T47D (cell line): ENCODE results near the gene RRP36.

Experiments used
- DNase-seq, 2 experiments: peaks; one replicate each; pipeline versions ENCODE4 v3.0.0 to v3.0.0-alpha.2; 2011 to 2012; ENCODE audit warnings: low read depth in 1 of 2, low spot score in 1 of 2
- JUND ChIP-seq: IDR thresholded peaks from 2 replicates; pipeline ENCODE4 v1.6.1; 2012; ENCODE audit warnings: low read depth
- in situ Hi-C: cut with HindIII; loops from 2 replicates; pipeline ENCODE4 v1.10.0; 2016; ENCODE audit warnings: low sequenced_read_pairs, low pct_unique_long_range_greater_than_20kb

The RRP36 gene, protein sequence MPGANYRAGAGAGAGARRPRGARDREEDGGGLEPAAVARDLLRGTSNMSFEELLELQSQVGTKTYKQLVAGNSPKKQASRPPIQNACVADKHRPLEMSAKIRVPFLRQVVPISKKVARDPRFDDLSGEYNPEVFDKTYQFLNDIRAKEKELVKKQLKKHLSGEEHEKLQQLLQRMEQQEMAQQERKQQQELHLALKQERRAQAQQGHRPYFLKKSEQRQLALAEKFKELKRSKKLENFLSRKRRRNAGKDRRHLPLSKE

DNA sequence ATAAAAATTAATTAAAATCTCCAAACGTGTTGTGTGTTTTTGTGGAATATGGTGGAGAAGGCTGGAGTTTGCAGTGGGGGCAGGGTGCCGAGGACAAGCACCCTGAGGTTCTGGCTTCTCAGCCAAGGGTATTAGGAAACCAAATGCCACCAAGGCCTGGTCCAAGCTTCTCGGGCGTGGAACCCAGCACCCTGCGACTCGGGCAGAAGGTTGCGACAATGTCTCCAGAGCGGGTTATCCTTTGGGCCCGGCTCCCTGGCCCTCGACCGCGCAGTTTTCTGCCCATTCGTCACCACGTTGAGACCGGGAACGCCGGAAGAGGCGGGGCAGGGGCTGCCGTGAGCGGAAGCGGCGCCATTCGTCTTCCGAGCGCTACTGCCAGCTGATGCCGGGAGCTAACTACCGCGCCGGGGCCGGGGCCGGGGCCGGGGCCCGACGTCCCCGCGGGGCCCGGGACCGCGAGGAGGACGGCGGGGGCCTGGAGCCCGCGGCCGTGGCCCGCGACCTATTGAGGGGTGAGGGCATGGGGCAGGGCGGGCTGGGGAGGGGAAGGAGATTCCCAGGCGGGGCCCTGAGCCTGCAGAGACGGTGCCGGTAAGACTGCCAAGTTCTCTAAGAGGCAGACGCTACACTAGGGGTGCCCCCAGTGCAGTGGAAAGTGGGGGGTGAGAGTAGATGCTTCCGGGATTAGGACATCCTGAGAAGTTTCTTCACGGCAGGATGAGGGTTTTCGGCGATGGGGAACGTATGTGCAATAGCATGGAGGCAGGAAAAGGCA lies at the start of gene RRP36:
Gene RRP36 (plus strand): TSS at position 354 of the 778 bp plus-strand sequence. CDS start 32 bp downstream, at position 386.
- in situ Hi-C loops: no loop called here
- peak; percentile 75 to 84 for DNase-seq
- no peak for TF ChIP-seq JUND

DNA sequence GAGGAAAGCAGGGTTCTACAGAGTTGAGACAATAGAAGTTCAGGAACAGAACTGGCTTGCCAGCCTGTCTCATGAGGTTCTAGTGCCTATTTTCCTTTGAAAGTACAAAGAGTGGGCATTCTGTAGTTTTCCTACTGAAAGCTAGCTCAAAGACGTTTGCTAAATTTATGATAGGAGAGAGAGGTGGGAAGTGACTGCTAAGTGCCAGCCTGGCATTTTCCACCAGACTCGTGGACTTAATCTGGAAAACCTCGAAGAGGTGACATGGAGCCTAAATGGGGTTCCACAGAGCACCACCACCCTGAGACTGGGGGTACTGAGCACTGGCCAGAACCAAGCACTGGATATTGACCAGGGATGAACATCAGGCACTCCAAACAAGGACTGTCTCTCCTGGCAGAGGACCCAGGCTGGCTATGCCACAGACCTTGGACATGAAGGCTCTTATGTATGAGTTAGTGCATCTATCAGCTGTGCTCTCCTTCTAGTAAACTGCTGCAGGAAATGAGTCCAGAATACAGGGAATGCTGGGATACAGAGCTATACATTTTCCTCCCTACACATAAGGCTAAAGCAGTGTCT lies 49.6 kb upstream of the RRP36 start:
- in situ Hi-C loops: no loop called here
- DNase-seq: no peak
- TF ChIP-seq JUND: no peak

DNA sequence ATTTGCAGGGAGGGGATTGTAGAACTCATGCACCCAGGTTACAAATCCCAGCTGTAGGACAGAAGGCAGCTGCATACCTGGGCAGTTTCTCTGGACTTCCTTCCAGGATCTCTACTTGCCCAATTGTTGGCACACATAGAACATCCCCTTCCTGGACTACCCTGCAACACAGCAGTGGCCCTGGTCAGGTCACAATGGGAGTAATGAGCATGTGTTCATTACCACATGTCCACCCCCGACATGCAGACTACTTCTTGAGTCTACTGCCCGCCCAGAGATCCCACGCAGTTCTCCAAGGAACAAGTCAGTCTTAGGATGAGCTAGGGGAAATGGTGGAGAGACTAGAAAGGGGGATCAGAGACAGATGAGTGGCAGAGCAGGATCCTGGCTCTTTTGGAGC lies 47.5 kb upstream of the RRP36 start:
- in situ Hi-C loops: no loop called here
- no peak for DNase-seq
- no peak for TF ChIP-seq JUND

DNA sequence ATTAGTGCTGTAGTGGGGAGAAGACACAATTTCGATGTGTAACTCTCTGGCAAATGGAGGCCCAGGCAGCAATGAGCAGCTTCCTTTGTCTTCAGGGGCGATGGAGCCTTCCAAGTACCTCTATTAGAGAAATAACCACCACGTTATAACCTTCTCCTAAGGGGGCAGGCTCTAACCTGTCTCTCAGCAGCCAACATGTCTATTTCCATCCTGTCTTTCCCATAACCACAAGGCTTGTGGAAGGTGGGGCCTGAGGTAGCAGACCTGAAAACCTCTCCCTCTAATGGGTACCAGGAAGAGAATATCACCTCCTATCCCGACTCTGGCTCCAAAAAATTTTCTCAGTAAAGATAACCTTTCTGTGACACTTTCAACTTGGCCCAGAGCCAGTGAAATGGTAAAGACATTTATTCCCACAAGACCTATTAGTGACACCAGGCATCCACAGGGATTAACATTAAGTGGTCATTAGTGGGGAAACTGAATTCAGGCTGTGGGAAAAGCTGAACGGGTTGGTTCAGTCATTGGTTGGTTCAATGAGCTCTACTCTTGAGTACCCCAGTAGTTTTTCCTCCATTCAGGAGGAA lies 46.4 kb upstream of the RRP36 start:
- in situ Hi-C loops: no loop called here
- TF ChIP-seq JUND: no peak
- DNase-seq: no peak

DNA sequence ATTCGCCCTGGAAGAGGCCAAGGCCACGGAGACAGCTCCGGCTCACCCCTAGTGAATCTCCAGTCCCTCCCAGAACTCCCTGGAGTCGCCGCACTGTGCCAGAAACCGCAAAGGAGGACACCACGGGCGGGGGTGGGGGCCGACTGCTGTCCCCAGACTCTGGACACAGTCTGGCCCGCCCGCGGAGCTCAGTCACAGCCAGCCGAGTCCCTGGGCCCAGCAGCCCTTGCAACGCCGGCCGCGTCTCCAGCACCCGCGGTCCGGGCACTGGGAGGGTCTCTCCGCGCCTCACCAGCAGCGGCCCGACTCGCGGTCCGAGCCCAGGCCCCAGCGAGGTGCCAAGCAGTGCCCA lies 43.0 kb upstream of the RRP36 start:
- in situ Hi-C loops: no loop called here
- TF ChIP-seq JUND: no peak

DNA sequence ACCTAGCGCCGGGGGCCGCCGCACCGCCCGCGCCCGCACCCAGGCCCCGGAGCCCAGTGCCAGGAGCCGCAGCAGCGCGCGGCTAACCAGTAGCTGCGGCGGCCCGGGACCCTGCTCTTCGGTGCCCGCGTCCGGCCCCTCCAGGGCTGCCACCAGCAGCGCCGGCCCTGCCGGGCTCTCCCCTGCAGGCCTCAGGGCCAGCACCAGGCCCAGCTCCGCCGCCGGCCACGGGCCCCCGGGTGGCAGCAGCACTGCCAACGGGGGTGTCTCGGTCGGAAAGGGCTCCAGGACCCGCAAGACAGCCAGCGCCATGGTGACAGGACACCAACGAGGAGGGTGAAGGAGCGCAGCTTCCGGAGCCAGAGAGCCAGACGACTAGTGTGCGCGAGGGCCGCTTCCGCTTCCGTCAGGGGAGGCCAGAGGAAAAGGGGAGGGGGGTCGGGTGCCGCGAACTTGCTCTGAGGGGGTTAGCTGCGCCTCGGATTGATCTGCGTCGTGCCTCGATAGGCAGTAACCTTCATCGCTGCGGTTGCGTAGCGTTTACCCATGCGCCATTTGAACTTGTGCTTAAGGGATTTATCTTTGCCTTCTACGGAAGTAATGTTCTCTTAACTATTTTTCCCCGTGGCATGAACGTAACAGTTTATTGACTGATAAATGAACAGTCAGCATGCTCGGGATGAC lies 42.4 kb upstream of the RRP36 start, which contains the start of gene PEX6:
Gene PEX6 (minus strand): TSS at position 343 of the 684 bp plus-strand sequence. CDS start 31 bp downstream, at position 312.
- TF ChIP-seq JUND: no peak
- in situ Hi-C loops: no loop called here
- peak; percentile 86 to 90 for DNase-seq

More for the DNA sequence above, 43.0 kb upstream of the RRP36 start:
- peak in 1 of 2 experiments; percentile 41 for DNase-seq

DNA sequence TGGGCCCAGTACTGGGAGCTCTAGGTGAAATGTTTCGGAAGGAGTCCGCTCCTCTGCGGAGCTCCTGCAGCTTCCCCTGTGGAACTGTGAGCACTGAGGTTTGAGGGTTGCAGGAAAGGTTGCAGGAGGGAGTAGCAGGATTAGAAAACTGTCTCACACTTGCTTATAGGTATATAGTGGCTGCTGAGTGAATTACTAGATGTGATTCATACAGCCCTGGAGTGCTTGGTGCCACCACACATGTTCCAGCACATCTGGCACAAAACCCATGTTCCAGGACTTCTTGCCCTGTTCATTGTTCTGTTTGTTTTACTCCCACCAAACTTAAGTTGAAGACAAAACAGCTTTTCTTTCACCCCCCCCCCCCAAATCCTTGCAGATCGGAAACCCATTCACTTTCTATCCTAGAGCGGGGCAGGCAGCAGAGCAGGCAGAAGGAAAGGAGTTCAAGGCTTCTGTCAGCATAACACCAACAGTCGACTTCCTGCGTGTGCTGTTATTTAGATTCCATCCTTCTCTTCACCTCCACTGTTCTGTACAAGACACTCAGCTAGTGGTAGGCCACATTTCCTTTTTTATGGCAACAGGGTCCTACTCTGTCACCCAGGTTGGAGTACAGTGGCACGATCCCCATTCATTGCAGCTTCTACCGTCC lies 41.8 kb upstream of the RRP36 start:
- TF ChIP-seq JUND: no peak
- no peak for DNase-seq
- in situ Hi-C loops: no loop called here

DNA sequence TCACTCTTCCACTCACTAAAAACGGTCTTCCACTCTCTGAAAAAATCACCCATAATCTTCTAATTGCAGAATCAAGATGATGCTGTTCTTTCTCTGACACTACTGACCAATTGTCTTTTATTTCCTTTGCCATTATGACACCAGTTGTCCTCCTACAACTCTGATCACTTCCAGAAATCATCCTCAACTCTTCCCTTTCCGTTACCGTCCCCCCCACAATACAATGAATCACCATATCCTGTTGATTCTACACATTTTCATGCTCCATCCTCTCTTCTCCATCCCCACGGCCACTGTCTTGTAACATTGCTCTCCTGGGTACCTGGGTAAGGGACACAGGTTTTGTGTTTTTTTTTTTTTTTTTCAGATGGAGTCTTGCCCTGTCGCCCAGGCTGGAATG lies 39.6 kb upstream of the RRP36 start:
- in situ Hi-C loops: no loop called here
- no peak for TF ChIP-seq JUND
- no peak for DNase-seq

DNA sequence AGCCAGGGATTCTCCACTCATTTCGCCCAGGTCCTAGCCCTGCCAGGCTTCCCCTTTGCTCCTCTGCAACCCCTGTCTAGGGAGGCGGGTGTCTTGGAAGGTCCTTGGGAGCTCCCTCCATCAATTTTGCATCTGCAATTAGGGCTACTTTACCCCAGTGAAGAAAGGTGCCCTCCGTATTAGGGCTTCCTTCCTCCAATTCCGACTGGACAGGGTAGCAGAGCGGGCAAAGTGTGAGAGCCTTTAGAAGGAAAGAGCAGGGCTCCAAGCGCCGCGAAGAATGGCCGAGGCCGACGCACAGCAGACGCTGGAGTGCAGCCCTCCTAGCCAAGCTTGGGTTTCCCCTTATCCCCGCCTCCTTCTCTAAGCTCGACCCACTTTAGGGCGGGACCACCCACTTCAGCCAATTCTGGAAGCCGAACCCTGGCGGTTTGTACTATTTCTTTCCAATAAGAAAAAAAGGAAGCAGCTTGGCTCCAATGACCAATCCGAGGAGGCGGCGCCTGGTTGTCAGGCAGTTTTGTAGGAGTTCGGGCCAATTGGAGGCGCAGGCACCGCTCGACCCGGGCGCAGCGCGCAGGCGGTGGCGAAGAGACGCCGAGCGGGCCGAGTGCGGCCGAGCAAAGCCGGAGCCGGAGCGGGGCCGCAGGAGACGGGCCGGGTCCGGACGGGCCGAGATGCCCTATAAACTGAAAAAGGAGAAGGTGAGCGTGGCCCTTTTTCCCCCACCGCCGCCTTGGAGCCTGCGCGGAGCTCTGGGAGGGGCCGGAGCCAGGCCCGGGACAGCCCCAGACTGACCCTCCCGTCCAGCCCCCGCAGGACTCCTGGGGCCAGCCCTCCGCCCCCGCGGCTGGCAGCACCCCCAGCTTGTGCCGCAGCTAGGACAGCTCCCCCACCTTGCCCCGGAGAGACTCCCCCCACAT lies 37.2 kb upstream of the RRP36 start, which contains the start of gene PPP2R5D:
Gene PPP2R5D (plus strand): TSS at position 570 of the 923 bp plus-strand sequence. CDS start 108 bp downstream, at position 678.
- peak; percentile 96 to 99 for DNase-seq
- in situ Hi-C loops: no loop called here
- TF ChIP-seq JUND: no peak

DNA sequence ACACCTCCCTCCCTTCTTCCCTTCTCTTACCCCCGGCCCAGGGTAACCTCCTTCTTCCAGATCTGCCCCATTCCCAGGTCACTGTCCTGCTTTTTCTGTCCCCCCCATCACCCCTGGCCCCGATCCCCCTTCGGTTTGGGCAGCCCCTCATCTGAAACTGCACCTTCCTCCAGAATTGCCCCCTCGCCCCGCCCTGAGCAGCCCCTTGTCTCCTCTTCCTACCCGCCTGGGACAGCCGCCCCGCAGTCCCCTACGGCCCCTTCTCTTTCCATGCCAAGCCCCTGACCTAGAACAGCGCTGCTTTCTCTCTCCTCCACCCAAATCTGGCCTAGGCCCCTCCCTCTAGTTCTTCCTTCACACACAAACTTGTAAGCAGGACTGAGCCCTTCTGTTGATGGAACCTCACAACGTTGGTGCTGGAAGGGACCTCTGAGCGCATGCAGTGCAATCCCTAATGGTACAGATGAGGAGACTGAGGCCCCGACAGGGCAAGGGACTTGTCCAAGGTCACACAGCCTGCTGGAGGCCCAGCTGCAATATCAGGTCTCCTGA lies 36.4 kb upstream of the RRP36 start:
- DNase-seq: no peak

More for the DNA sequence above, 36.4 kb upstream of the RRP36 start:
- in situ Hi-C loops: no loop called here
- TF ChIP-seq JUND: no peak
